K562 (cell line): ENCODE data around the gene NECTIN3. TPM values are rescaled to one million over a fixed set of nuclear protein-coding genes. Genes with fewer than 3 reads are reported as not detected.

Source experiments
- BRF1 ChIP-seq: IDR thresholded peaks from 3 replicates; pipeline ENCODE4 v1.6.1; 2011; ENCODE audit warnings: borderline replicate concordance, mild to moderate bottlenecking; ENCODE audit not compliant: insufficient read length; ENCODE audit errors: extremely low read depth
- CGGBP1 ChIP-seq: fragments of 250-450 bp; sonication (Bioruptor Pico); IDR thresholded peaks from 2 replicates; pipeline ENCODE4 v1.9.0; 2021; ENCODE audit warnings: mild to moderate bottlenecking
- CXXC5 ChIP-seq: fragments of 250-450 bp; sonication (Bioruptor Pico); IDR thresholded peaks from 2 replicates; pipeline ENCODE4 v1.8.0; 2022; ENCODE audit warnings: inconsistent platforms, mild to moderate bottlenecking, moderate library complexity
- EP400 ChIP-seq: fragments of 450-650 bp; IDR thresholded peaks from 2 replicates; pipeline ENCODE4 v1.6.1; 2017; ENCODE audit warnings: antibody characterized with exemption, mild to moderate bottlenecking, moderate library complexity
- GTF2E2 ChIP-seq: fragments of 200-800 bp; sonication (Bioruptor generic); IDR thresholded peaks from 2 replicates; pipeline ENCODE4 v1.6.1; 2016; ENCODE audit warnings: missing genetic modification characterization, missing compliant biosample characterization
- HOXB6 ChIP-seq: fragments of 250-450 bp; sonication (Bioruptor Pico); IDR thresholded peaks from 2 replicates; pipeline ENCODE4 v1.5.1; 2022; ENCODE audit warnings: mild to moderate bottlenecking, borderline replicate concordance
- KLF6 ChIP-seq: fragments of 250-450 bp; sonication (Bioruptor Pico); IDR thresholded peaks from 2 replicates; pipeline ENCODE4 v1.4.0; 2020; ENCODE audit warnings: mild to moderate bottlenecking, moderate library complexity, borderline replicate concordance
- L3MBTL2 ChIP-seq: fragments of 450-650 bp; IDR thresholded peaks from 2 replicates; pipeline ENCODE4 v1.6.1; 2016; ENCODE audit warnings: mild to moderate bottlenecking, moderate library complexity
- MLLT1 ChIP-seq, 2 experiments: fragments of 450-650 bp; IDR thresholded peaks; 2 replicates each; pipeline ENCODE4 v1.6.1; 2016
- MXI1 ChIP-seq: IDR thresholded peaks from 2 replicates; pipeline ENCODE4 v1.6.1; 2011; ENCODE audit warnings: low read depth, mild to moderate bottlenecking, improper control_type of control experiment, low read length
- NONO ChIP-seq, 2 experiments: fragments of 200-400 bp in 1 of 2; fragments of 450-650 bp in 1 of 2; formaldehyde crosslinking in 1 of 2; IDR thresholded peaks; 2 replicates each; pipeline ENCODE4 v1.6.1; 2017; ENCODE audit warnings: low read depth in 2 of 2, mild to moderate bottlenecking in 2 of 2, moderate library complexity in 2 of 2, low read length in 1 of 2
- PHF21A ChIP-seq: fragments of 450-650 bp; IDR thresholded peaks from 2 replicates; pipeline ENCODE4 v1.6.1; 2017; ENCODE audit warnings: low read depth, borderline replicate concordance
- PURB ChIP-seq: sonication (generic); formaldehyde crosslinking; IDR thresholded peaks from 2 replicates; pipeline ENCODE4 v1.9.0; 2021; ENCODE audit warnings: low read depth, mild to moderate bottlenecking, missing genetic modification reagents
- RBM17 ChIP-seq: fragments of 200-400 bp; formaldehyde crosslinking; IDR thresholded peaks from 2 replicates; pipeline ENCODE4 v1.6.1; 2017; ENCODE audit warnings: low read depth, mild to moderate bottlenecking, low read length, borderline replicate concordance
- SMAD1 ChIP-seq: fragments of 150-350 bp; IDR thresholded peaks from 2 replicates; pipeline ENCODE4 v1.6.1; 2014; ENCODE audit warnings: low read length, low read depth; ENCODE audit not compliant: partially characterized antibody
- SRSF3 ChIP-seq: fragments of 200-400 bp; formaldehyde crosslinking; IDR thresholded peaks from 2 replicates; pipeline ENCODE4 v1.6.1; 2016; ENCODE audit warnings: mild to moderate bottlenecking, low read length, moderate library complexity; ENCODE audit not compliant: insufficient read depth
- ZNF134 ChIP-seq: fragments of 250-450 bp; sonication (Bioruptor Pico); conservative IDR thresholded peaks from 2 replicates; pipeline ENCODE4 v1.4.0; 2020
- ZNF224 ChIP-seq: sonication (generic); formaldehyde crosslinking; IDR thresholded peaks from 2 replicates; pipeline ENCODE4 v1.8.0; 2022; ENCODE audit warnings: mild to moderate bottlenecking, missing genetic modification reagents
- ZNF384 ChIP-seq: IDR thresholded peaks from 2 replicates; pipeline ENCODE4 v1.6.1; 2012; ENCODE audit warnings: low read depth, low read length, improper control_type of control experiment
- ZNF583 ChIP-seq: fragments of 250-450 bp; sonication (Bioruptor Pico); IDR thresholded peaks from 2 replicates; pipeline ENCODE4 v1.4.0; 2020
- polyA plus RNA-seq, 8 experiments: library from polyadenylated mRNA; depleted of rRNA in 4 of 8; stranded (reverse) in 5 of 8; unstranded in 3 of 8; fragments of >200 nt; fragmentation: Nextera tagmentation in 2 of 8; fragmentation: Illumina TruSeq in 1 of 8; extraction: Ambion mirVana in 2 of 8; extraction: Trizol in 1 of 8; gene quantifications; 2 replicates each; pipeline versions ENCODE4 v1.2.1 to v1.2.3, GENCODE V29; 2011 to 2014; ENCODE audit warnings: inconsistent platforms in 1 of 8, missing spikeins in 1 of 8
- total RNA-seq, 7 experiments: library from RNA; depleted of rRNA in 6 of 7; stranded (reverse); fragments of >200 nt in 6 of 7; fragmentation: Illumina TruSeq in 2 of 7; extraction: Trizol in 2 of 7; gene quantifications; 2 replicates each; pipeline versions ENCODE4 v1.2.1 to v1.2.3, GENCODE V29; 2011 to 2021; ENCODE audit warnings: low replicate concordance in 1 of 7

Gene NECTIN3
- total and polyA plus RNA-seq, 9 of the 15 experiments (the other 6 are each of a cell fraction or from before 2014, with no cell fraction given): 0.16 TPM; not detected in 8

GRCh38 chr3:111071257-111072030 is at the start of gene NECTIN3 (continued):
- peak; percentile 23; the same call in 1 of the 2 replicates for TF ChIP-seq ZNF384
- no peak for TF ChIP-seq MLLT1 (IDR thresholded peaks at IDR 0.05)
- no peak for TF ChIP-seq KLF6 (CRISPR knock-in tag)
- 0 out of 4 replicates have a peak, but pooled peaks of 1 of the 2 experiments have one; percentile 30 for TF ChIP-seq NONO (IDR thresholded peaks at IDR 0.05; ENCODE audit: low read depth in 2 of 2, low read length in 1 of 2)
- TF ChIP-seq L3MBTL2: no peak
- peak; percentile 18; the same call in 1 of the 2 replicates for TF ChIP-seq CXXC5 (CRISPR knock-in tag)
- TF ChIP-seq SMAD1: no peak
- no peak for TF ChIP-seq EP400
- no peak for TF ChIP-seq HOXB6
- no peak for TF ChIP-seq ZNF134
- no peak for TF ChIP-seq GTF2E2 (tag)
- no peak for TF ChIP-seq SRSF3
- no peak for TF ChIP-seq ZNF224
- no peak for TF ChIP-seq BRF1
- no peak for TF ChIP-seq PURB
- no peak for TF ChIP-seq RBM17
- TF ChIP-seq ZNF583 (CRISPR knock-in tag): no peak
- TF ChIP-seq MXI1: no peak
- TF ChIP-seq CGGBP1 (CRISPR knock-in tag): no peak
- no peak for TF ChIP-seq PHF21A
